H1 (cell line): Measurements from ENCODE around the gene AK2. TPM values are rescaled to one million over a fixed set of nuclear protein-coding genes. Genes with fewer than 3 reads are reported as not detected.
"Not testable (repeated sequence)": the region's sequence is repeated elsewhere in the genome, so short reads cannot be mapped to it uniquely, and the experiment has no call there.

ENCODE experiments used
- CTCF ChIA-PET: fragments of 300-600 bp; sonication (Branson Sonifier 250); formaldehyde crosslinking; loops from one replicate; lab custom pipeline; 2021; ENCODE audit not compliant: partially characterized antibody; lab: Charles Lee
- POLR2A ChIA-PET: fragments of 300-600 bp; sonication (Branson Sonifier 250); formaldehyde crosslinking; loops from one replicate; lab custom pipeline; 2021; ENCODE audit warnings: inconsistent platforms; ENCODE audit not compliant: partially characterized antibody; lab: Charles Lee
- DNase-seq, 2 experiments: peaks; one replicate each; pipeline versions ENCODE4 v3.0.0 to v3.0.0-alpha.2; 2010 to 2022; ENCODE audit warnings: low spot score in 2 of 2, low read depth in 1 of 2, mixed read lengths in 1 of 2
- FAIRE-seq: peaks from 2 replicates; lab custom pipeline; 2011; peaks lifted over from hg19 to GRCh38; lab: Jason Lieb, UNC
- H2AFZ ChIP-seq: 2 replicates; pipeline ENCODE4 v1.8.1; 2012; ENCODE audit warnings: low read length, inconsistent platforms
- H2AK5ac ChIP-seq: 2 replicates; pipeline ENCODE4 v1.6.1; 2013; ENCODE audit warnings: low read depth, low read length
- H2BK120ac ChIP-seq: replicated peaks from 2 replicates; pipeline ENCODE3; 2013; ENCODE audit warnings: low read depth, low read length, inconsistent platforms
- H2BK12ac ChIP-seq: 2 replicates; pipeline ENCODE4 v1.6.1; 2013; ENCODE audit warnings: low read depth, low read length
- H2BK15ac ChIP-seq: 2 replicates; pipeline ENCODE4 v1.6.1; 2013; ENCODE audit warnings: low read length
- H2BK20ac ChIP-seq: 2 replicates; pipeline ENCODE4 v1.6.1; 2013; ENCODE audit warnings: low read length
- H2BK5ac ChIP-seq: 2 replicates; pipeline ENCODE4 v1.6.1; 2013; ENCODE audit warnings: low read depth, low read length
- H3K14ac ChIP-seq: 2 replicates; pipeline ENCODE4 v1.6.1; 2013; ENCODE audit warnings: inconsistent platforms; ENCODE audit not compliant: insufficient read length
- H3K18ac ChIP-seq: 2 replicates; pipeline ENCODE4 v1.6.1; 2013; ENCODE audit warnings: low read length; ENCODE audit errors: extremely low read depth
- H3K23ac ChIP-seq: 2 replicates; pipeline ENCODE4 v1.6.1; 2013; ENCODE audit warnings: inconsistent platforms; ENCODE audit not compliant: insufficient read length
- H3K23me2 ChIP-seq: 2 replicates; pipeline ENCODE4 v1.6.1; 2013; ENCODE audit warnings: low read depth, low read length
- H3K27ac ChIP-seq: 2 replicates; pipeline ENCODE4 v1.6.1; 2011; ENCODE audit warnings: low read depth, low read length, inconsistent platforms
- H3K27me3 ChIP-seq, 4 experiments: replicated peaks in 1 of 4; 1 replicate in 1 of 4; 2 replicates in 3 of 4; pipeline versions ENCODE4 v1.6.1 to v1.8.1; 2011 to 2013; ENCODE audit warnings: low read length in 3 of 4, mild to moderate bottlenecking in 3 of 4, inconsistent platforms in 2 of 4, mixed read lengths in 2 of 4, moderate library complexity in 1 of 4; ENCODE audit not compliant: control insufficient read depth in 3 of 4, insufficient read depth in 3 of 4; ENCODE audit errors: extremely low read depth in 1 of 4
- H3K36me3 ChIP-seq, 4 experiments: 2 replicates each; pipeline versions ENCODE4 v1.6.1 to v1.8.1; 2011 to 2013; ENCODE audit warnings: mild to moderate bottlenecking in 4 of 4, low read length in 3 of 4, moderate library complexity in 2 of 4, control low read depth in 1 of 4, inconsistent platforms in 1 of 4; ENCODE audit not compliant: insufficient read depth in 4 of 4, control insufficient read depth in 2 of 4
- H3K4ac ChIP-seq: replicated peaks from 2 replicates; pipeline ENCODE3; 2013; ENCODE audit warnings: low read length, low read depth, mixed read lengths, inconsistent platforms; ENCODE audit not compliant: insufficient read length
- H3K4me1 ChIP-seq, 4 experiments: replicated peaks in 1 of 4; 1 replicate in 1 of 4; 2 replicates in 3 of 4; pipeline versions ENCODE4 v1.6.1 to v1.8.1; 2011 to 2013; ENCODE audit warnings: low read length in 3 of 4, inconsistent platforms in 2 of 4, mixed read lengths in 1 of 4; ENCODE audit not compliant: insufficient read depth in 4 of 4, control insufficient read depth in 3 of 4
- H3K4me2 ChIP-seq, 2 experiments: 2 replicates each; pipeline versions ENCODE4 v1.6.1 to v1.8.1; 2011 to 2013; ENCODE audit warnings: low read depth in 2 of 2, low read length in 2 of 2, control low read depth in 1 of 2, inconsistent platforms in 1 of 2, mild to moderate bottlenecking in 1 of 2; ENCODE audit not compliant: insufficient read depth in 1 of 2
- H3K4me3 ChIP-seq, 4 experiments: fragments of 200-600, 300-600 bp in 1 of 4; sonication (generic), shearing (Covaris generic), sonication (Bioruptor Twin) in 1 of 4; 2 replicates each; pipeline versions ENCODE4 v1.5.1 to v1.8.1; 2011 to 2016; ENCODE audit warnings: low read length in 4 of 4, low read depth in 3 of 4, control low read depth in 2 of 4, inconsistent platforms in 2 of 4, mild to moderate bottlenecking in 2 of 4, mixed read lengths in 1 of 4, moderate library complexity in 1 of 4; ENCODE audit not compliant: insufficient read depth in 2 of 4; ENCODE audit errors: extremely low read depth in 1 of 4
- H3K56ac ChIP-seq: replicated peaks from 2 replicates; pipeline ENCODE3; 2013; ENCODE audit warnings: low read depth, mild to moderate bottlenecking, mixed read lengths, low read length, inconsistent platforms; ENCODE audit not compliant: insufficient read length
- H3K79me1 ChIP-seq: 2 replicates; pipeline ENCODE4 v1.6.1; 2013; ENCODE audit warnings: low read depth, low read length, control low read depth
- H3K79me2 ChIP-seq, 2 experiments: 2 replicates each; pipeline versions ENCODE4 v1.6.1 to v1.8.1; 2012 to 2013; ENCODE audit warnings: low read length in 2 of 2, mild to moderate bottlenecking in 2 of 2, inconsistent platforms in 1 of 2; ENCODE audit not compliant: insufficient read depth in 2 of 2, control insufficient read depth in 1 of 2
- H3K9ac ChIP-seq, 4 experiments: replicated peaks in 1 of 4; 1 replicate in 1 of 4; 2 replicates in 3 of 4; pipeline versions ENCODE4 v1.6.1 to v1.8.1; 2011 to 2013; ENCODE audit warnings: low read depth in 3 of 4, low read length in 3 of 4, control low read depth in 2 of 4, mild to moderate bottlenecking in 2 of 4, moderate library complexity in 2 of 4, inconsistent platforms in 1 of 4; ENCODE audit errors: extremely low read depth in 1 of 4
- H3K9me3 ChIP-seq, 2 experiments: 2 replicates each; pipeline versions ENCODE4 v1.6.1 to v1.8.1; 2012 to 2013; ENCODE audit warnings: mild to moderate bottlenecking in 2 of 2, moderate library complexity in 2 of 2, control low read depth in 1 of 2, inconsistent platforms in 1 of 2, low read depth in 1 of 2, low read length in 1 of 2, mixed read lengths in 1 of 2; ENCODE audit not compliant: insufficient read depth in 2 of 2
- H4K20me1 ChIP-seq, 2 experiments: replicated peaks in 1 of 2; 2 replicates each; pipeline versions ENCODE3 to v1.8.1; 2011 to 2013; ENCODE audit warnings: inconsistent platforms in 2 of 2, low read length in 2 of 2, mild to moderate bottlenecking in 1 of 2; ENCODE audit not compliant: insufficient read depth in 2 of 2, control insufficient read depth in 1 of 2
- H4K5ac ChIP-seq: 2 replicates; pipeline ENCODE4 v1.6.1; 2013; ENCODE audit warnings: low read length, low read depth, mixed read lengths, inconsistent platforms; ENCODE audit not compliant: insufficient read length
- H4K8ac ChIP-seq: 2 replicates; pipeline ENCODE4 v1.8.0; 2013; ENCODE audit warnings: mild to moderate bottlenecking, moderate library complexity, low read length, inconsistent platforms; ENCODE audit not compliant: insufficient read depth; ENCODE audit errors: extremely low read depth
- H4K91ac ChIP-seq: replicated peaks from 2 replicates; pipeline ENCODE3; 2013; ENCODE audit warnings: low read length, mixed read lengths, inconsistent platforms; ENCODE audit not compliant: insufficient read length
- CBX5 ChIP-seq: fragments of 300-800, 300-1000 bp; sonication (generic); IDR thresholded peaks from 2 replicates; pipeline ENCODE4 v1.7.1; 2016; ENCODE audit warnings: antibody characterized with exemption, low read length, low read depth
- EGR1 ChIP-seq: IDR thresholded peaks from 2 replicates; pipeline ENCODE4 v1.6.1; 2011; ENCODE audit warnings: low read depth, low read length, borderline replicate concordance
- RNF2 ChIP-seq: fragments of 200-900, 300-1000 bp; sonication (generic); IDR thresholded peaks from 2 replicates; pipeline ENCODE4 v1.7.1; 2016; ENCODE audit warnings: borderline replicate concordance, low read depth, mild to moderate bottlenecking, antibody characterized with exemption, low read length; ENCODE audit not compliant: poor library complexity, severe bottlenecking; ENCODE audit errors: missing control alignments
- RXRA ChIP-seq: IDR thresholded peaks from 2 replicates; pipeline ENCODE4 v1.6.1; 2011; ENCODE audit warnings: low read depth, mild to moderate bottlenecking, low read length, moderate library complexity; ENCODE audit not compliant: insufficient read depth
- TBP ChIP-seq: IDR thresholded peaks from 2 replicates; pipeline ENCODE4 v1.6.1; 2011; ENCODE audit warnings: low read depth, low read length, improper control_type of control experiment
- WGBS, 2 experiments: shearing (Covaris generic) in 1 of 2; methylation state at CpG; one replicate each; pipeline versions ENCODE4 v1.1.6 to v1.1.7; 2013 to 2015; ENCODE audit warnings: low lambda C conversion rate in 2 of 2, mixed read lengths in 2 of 2, inconsistent platforms in 1 of 2, low coverage in 1 of 2, missing lambda C conversion rate in 1 of 2; ENCODE audit not compliant: insufficient replicate concordance in 2 of 2, insufficient coverage in 1 of 2, insufficient read length in 1 of 2; ENCODE audit errors: extremely low coverage in 1 of 2, missing lambda C conversion rate in 1 of 2; 5-methylcytosine and 5-hydroxymethylcytosine counted together
- polyA plus RNA-seq, 7 experiments: library from polyadenylated mRNA; depleted of rRNA in 3 of 7; stranded (reverse) in 5 of 7; unstranded in 2 of 7; fragments of >200 nt in 5 of 7; fragments of 200-250 nt in 2 of 7; gene quantifications; 1 replicate in 5 of 7; 2 replicates in 1 of 7; 4 replicates in 1 of 7; pipeline versions ENCODE4 v1.2.1 to v1.2.3, GENCODE V29; 2011 to 2013; ENCODE audit warnings: missing spikeins in 2 of 7, mixed read lengths in 2 of 7
- total RNA-seq: library from RNA; stranded (reverse); fragmentation: NEBNext Ultra II Directional; extraction: Animal tissue kit (Norgen Biotek cat#: 25700); gene quantifications from 2 replicates; pipeline ENCODE4 v1.2.1, GENCODE V29; 2021

AK2 gene
- total and polyA plus RNA-seq, 2 of the 8 experiments (the other 6 are each of a cell fraction or from before 2014, with no cell fraction given) = 92.3 to 137 TPM

- no peak for TF ChIP-seq RNF2
- TF ChIP-seq CBX5 = no peak
- TF ChIP-seq TBP = no peak
- TF ChIP-seq EGR1 = no peak
- no peak for TF ChIP-seq RXRA
Observed at GRCh38 chr1:33065301-33065700, 28.6 kb upstream of the AK2 start (continued).

GRCh38 chr1:33064284-33064683, 27.6 kb upstream of the AK2 start:
- H3K4me2 ChIP-seq, FAIRE-seq, H2BK120ac ChIP-seq, H2BK20ac ChIP-seq, H3K14ac ChIP-seq, H3K4ac ChIP-seq, H3K4me1 ChIP-seq, H3K23ac ChIP-seq, H4K5ac ChIP-seq, H4K20me1 ChIP-seq, H3K36me3 ChIP-seq, H4K8ac ChIP-seq, H3K9ac ChIP-seq, H3K23me2 ChIP-seq, H3K27me3 ChIP-seq, H2BK12ac ChIP-seq, H3K56ac ChIP-seq, H2AFZ ChIP-seq, H3K79me1 ChIP-seq, H3K27ac ChIP-seq, H2BK15ac ChIP-seq, H3K4me3 ChIP-seq, H3K79me2 ChIP-seq, H2BK5ac ChIP-seq, H3K18ac ChIP-seq, H4K91ac ChIP-seq, POLR2A ChIA-PET, H2AK5ac ChIP-seq: not testable (repeated sequence)
- CTCF ChIA-PET = interaction anchor here (1.4 to 2.9 kb wide), 2 partner anchors 8 to 187 kb away, joined by 3 to 11 read pairs; no protein-coding TSS in a partner anchor
- WGBS, 2 experiments = 97% methylated on average over 9 of the region's 9 CpGs; no CpG with 5 or more reads in 1 of the 2 experiments
- DNase-seq = peak in 1 of 2 experiments; percentile 53
- peaks cover 32 to 42% of the 10 kb centered on the region in 2 experiments for H3K9me3 ChIP-seq
